HG03469 (cell line): ENCODE results near the gene AMIGO1.
A peak's percentile ranks its signal among the peaks of the same experiment; 100 is the strongest.

ENCODE experiments used
- ATAC-seq: cut with Tn5 transposase; IDR thresholded peaks from one replicate; pipeline ENCODE4 v1.9.1; 2021; ENCODE audit warnings: mild to moderate bottlenecking, moderate library complexity, moderate number of reproducible peaks; ENCODE audit not compliant: unreplicated experiment

AMIGO1 gene, protein sequence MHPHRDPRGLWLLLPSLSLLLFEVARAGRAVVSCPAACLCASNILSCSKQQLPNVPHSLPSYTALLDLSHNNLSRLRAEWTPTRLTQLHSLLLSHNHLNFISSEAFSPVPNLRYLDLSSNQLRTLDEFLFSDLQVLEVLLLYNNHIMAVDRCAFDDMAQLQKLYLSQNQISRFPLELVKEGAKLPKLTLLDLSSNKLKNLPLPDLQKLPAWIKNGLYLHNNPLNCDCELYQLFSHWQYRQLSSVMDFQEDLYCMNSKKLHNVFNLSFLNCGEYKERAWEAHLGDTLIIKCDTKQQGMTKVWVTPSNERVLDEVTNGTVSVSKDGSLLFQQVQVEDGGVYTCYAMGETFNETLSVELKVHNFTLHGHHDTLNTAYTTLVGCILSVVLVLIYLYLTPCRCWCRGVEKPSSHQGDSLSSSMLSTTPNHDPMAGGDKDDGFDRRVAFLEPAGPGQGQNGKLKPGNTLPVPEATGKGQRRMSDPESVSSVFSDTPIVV

DNA sequence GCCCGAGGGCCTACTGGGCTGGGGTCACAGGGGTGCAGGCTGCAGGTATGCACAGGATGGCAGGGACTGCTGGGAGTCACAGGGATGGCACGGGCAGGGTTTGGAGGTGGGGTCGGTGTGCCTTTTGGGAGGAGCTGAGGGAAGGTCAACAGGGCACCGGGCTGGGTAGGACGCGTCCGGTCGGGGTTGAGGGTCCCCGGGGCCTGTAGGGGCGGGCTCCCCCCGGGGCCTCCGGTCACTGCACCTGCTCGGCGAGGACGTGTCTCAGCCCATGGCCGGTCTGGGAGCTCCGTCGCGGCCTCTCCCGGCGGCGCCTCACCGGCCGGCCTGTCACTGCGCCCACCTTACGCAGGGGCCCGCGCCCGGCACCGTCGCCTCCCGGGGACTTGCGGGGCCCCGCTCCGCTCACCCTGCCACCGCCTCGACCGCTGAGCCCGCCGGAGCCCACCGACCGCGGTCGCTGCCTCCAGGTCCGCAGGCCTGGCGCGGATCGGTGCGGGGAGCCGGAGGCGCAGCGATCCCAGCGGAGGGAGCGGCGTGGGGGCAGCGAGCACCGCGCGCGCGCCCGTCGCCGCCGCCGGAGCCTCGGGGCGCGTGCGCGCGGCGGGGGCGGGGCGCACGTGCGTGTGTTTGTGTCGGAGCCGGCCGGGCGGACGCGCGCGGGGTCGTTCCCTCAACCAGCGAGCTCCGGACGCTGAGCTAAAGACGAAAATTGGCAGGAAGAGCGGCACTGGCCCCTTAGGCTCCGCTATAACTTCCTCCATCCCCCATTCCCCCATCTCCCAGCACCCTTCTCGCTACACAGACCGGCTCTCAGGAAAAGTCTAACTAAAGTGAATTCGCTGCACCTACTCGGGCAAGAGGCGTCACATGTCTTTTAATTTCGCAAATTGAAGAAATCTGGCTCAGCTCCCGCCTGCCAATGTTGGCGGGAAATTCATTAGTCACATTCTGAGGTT is at the start of gene AMIGO1:
Gene AMIGO1, minus strand, starts transcription at position 552 of the 959 bp plus-strand sequence. CDS start 815 bp downstream, outside the sequence.
- ATAC-seq = no peak

DNA sequence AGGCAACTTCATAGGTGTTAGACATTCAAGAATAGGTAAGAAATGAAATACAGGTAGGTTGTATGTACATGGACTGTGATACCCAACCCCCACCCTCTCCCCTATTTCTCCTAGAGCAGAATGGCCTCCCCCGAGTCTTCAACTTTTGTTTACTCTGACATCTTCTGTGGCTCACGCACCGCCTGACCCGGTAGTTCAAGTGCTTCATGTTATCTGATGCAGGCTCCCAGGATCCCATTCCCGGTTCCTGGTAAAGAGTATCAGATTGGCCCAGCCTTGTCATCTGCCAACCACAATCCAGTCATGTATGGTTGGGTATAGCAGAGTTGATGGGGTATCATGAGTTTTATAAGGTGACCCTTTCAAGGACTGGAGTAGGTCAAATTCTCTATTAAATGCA is 48.0 kb upstream of the AMIGO1 start:
- ATAC-seq = no peak

DNA sequence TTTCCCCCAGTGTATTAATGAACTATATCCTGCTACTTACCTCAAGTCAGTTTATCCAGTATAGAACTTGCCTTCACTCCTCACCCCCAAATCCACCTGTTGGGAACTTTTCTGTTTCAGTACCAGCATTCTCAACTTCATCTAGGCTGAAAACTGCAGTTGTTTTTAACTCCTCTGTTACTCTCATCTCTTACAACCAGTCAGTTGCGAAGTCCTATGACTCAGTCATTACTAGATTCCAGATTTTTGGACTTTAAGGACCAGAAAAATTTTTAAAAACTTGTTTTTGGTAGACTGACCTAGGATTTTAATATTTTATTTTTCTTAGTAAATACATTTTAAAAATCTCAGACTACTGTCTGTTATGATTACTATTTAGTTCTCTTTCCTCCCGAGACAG is 47.0 kb upstream of the AMIGO1 start:
- ATAC-seq = no peak

DNA sequence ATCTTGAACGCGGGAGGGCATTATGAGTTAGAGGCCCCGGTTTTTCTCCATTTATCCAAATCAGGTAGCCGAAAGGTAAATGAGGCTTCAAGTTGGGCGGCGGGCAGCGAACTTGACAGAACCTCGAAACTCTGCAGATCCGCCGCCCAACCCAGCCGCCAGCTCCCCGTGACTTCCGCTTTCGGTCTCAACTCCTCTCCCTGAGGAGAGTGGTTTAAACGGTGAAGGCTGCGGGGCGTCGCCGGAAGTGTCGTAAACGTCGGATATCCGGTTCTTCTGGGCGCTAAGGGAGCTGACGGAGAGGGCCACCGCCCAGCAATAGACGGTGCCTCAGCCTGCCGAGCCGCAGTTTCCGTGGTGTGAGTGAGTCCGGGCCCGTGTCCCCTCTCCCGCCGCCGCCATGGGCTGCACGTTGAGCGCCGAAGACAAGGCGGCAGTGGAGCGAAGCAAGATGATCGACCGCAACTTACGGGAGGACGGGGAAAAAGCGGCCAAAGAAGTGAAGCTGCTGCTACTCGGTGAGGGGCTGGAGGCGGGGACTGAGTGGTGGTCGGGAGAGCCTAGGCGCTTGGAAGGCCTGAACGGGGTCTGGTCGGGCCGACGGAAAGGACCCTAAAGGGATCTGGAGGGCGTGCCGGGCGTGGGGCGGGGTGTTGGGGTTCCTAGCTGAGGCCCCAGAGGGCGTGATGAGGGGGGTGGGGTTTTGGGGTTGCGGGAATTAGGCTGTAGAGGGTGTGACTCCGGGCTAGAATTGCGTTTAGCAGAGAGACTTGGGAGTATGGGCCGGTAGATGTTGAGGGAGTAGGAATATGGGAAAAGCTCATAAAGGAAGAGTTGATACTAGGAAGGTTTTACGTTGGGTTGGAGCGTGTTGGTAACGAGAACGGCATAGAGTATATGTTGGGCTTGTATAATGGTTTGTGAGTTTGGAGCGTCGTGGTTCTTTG is 39.1 kb upstream of the AMIGO1 start, which contains the start of gene GNAI3:
Gene GNAI3, plus strand, starts transcription at position 295 of the 947 bp plus-strand sequence. Its CDS starts 106 bp downstream, at position 401.
- peak; percentile 80 for ATAC-seq

DNA sequence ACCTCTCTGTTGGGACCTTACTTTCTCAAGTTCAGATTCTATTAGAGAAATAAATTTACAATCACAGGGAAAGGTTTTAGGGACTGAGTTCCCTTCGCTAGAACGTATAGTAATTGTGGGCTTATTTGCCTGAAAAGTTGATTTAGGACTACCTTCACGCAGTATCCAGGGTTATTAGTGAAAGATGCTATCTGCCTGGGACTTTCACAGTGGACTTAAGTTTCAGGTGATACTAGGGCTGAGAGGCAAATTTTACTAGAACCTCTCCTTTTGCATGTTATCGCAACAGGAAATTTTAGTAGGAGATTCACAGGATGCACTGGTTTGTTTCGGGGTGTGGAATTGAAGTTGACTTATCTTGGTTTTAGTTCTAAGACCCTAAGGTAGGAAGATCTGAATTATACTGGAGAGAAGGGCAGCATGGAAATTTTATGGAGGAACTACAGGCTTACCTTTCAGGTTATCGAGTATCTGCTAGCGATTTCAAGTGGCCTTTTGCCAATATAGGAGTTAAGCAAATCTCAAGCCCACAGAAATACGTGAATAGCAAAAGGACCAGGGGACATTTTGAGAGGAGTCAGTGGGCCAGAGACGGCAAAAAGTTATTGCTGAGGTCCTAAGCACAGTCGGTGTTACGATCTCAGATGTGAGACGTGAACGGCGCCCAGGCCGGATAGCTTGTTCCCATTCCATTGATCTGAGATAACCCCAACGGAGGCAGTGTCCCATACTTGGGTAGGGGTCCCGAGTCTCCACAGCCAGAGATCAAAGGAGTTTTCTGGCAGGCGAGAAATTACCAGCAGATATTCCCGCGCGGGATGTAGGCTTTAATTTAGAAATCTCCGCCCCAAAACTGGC is 38.2 kb upstream of the AMIGO1 start:
- no peak for ATAC-seq

DNA sequence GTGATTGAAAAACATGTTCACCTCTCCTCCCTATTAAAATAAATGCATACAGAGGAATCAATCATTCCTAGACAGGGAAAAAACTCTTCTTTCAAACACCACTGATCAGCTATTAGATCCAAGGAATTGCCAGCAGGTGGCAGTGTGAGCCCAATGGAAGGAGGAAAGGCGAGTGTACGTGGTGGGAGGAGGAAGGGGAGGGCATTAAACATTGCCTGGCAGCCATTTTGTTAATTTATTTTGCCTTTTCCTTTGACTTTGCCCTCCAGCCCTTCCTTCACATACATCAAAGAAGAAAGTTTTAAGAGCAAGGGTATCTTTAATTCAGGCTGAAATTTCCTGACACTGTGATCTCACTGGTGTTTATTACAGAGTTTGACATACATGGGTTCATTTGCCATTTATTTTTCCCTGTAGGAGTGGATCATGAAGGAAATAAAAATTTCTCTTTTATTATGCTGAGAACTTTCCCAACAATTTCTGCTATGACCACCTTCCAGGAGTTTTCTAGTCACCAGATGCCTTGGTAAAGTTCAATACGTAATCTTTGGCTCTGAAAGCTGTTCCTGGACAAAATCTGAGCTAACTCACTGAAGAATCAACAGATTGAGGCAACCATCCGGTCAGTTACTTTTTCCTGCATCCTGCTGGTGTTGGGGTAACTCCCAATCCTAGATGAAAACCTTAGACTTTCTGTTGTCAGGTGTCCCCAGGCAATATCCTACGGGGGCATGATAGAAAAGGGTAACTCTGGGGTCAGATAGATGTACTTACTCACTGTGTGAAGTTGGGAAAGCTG is 37.0 kb upstream of the AMIGO1 start:
- ATAC-seq = peak; percentile 29

DNA sequence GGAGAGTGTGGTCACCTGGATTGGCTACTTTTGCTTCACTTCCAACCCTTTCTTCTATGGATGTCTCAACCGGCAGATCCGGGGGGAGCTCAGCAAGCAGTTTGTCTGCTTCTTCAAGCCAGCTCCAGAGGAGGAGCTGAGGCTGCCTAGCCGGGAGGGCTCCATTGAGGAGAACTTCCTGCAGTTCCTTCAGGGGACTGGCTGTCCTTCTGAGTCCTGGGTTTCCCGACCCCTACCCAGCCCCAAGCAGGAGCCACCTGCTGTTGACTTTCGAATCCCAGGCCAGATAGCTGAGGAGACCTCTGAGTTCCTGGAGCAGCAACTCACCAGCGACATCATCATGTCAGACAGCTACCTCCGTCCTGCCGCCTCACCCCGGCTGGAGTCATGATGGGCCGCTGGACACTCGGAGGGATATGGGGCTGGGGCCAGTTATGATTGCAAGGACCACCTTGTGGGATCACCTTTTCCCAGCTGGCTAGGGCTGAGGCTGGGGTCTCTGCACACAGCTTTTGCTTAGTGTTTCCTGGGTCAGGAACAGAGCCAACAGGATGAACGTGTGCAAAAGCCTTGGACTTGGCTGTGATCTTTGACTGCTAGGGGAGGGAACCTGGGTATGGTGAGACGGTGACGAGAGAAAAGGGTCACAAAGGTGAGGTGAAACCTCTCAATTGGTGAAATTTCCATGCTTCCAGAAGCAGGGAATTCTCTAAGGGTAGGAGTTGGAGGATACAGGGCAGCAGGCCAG is 34.6 kb upstream of the AMIGO1 start:
- ATAC-seq = no peak

DNA sequence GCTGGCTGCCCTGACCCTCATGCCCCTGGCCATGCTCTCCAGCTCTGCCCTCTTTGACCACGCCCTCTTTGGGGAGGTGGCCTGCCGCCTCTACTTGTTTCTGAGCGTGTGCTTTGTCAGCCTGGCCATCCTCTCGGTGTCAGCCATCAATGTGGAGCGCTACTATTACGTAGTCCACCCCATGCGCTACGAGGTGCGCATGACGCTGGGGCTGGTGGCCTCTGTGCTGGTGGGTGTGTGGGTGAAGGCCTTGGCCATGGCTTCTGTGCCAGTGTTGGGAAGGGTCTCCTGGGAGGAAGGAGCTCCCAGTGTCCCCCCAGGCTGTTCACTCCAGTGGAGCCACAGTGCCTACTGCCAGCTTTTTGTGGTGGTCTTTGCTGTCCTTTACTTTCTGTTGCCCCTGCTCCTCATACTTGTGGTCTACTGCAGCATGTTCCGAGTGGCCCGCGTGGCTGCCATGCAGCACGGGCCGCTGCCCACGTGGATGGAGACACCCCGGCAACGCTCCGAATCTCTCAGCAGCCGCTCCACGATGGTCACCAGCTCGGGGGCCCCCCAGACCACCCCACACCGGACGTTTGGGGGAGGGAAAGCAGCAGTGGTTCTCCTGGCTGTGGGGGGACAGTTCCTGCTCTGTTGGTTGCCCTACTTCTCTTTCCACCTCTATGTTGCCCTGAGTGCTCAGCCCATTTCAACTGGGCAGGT is 33.9 kb upstream of the AMIGO1 start:
- no peak for ATAC-seq

DNA sequence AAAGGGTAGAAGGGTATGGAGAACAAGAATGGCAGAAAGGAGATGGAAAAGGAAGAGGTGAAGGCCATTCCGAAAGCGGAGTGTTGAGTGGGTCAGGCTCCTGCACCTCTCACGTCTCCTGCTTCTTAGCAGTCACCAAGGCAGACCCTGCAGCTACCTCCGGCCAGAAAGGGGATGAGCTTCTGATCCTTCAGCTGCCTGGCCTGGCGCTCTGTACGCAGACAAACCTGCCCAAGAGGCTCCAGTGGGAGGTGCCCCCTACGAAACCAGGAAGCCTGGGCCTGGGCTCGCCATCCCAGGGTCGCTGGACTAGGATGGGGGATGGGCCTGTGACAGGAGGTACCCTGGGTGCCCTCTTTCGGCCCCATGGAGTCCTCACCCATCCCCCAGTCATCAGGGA is 33.1 kb upstream of the AMIGO1 start:
- no peak for ATAC-seq

DNA sequence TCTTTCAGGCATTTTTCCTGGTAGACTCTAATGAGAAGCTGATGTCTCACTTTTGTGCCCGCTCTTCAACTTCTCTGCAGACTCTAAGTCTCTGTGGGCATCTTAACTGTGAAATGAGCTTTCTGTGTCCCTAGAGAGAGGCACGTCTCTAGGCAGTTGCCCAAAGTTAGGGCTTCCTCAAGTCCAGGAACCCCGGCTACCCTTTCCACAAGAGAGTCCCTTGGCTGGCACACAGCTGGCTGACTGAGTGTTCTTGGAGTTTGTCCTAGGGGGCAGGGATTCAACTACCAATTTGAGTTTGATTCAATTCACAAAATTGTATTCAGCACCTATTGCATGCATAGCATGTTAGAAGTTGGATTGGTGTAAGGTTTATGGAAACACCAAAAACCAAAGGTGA is 31.6 kb upstream of the AMIGO1 start:
- ATAC-seq = no peak

DNA sequence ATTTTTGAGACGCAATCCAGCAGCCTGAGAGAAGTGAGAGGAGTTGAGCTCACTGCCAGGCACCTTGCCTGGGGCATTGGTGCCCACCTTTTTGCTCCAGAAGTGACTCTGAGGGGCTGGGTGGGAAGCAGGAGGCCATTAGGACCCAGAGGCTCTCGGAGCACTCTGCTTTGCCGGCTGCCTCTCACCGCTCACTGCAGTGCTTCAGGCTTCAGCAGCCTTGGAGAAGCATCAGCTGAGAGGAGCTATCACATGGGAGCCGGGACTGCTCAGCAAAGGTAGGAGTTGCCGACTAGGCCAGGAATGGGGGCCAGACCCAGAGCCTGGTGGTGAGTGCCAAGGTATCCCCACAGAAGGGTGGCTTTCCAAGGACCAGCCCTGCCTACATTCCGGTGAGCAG is 30.1 kb upstream of the AMIGO1 start, which contains the start of gene GPR61:
Gene GPR61, plus strand, starts transcription at position 197 of the 400 bp plus-strand sequence. CDS start 3,151 bp downstream, outside the sequence.
- ATAC-seq = no peak

DNA sequence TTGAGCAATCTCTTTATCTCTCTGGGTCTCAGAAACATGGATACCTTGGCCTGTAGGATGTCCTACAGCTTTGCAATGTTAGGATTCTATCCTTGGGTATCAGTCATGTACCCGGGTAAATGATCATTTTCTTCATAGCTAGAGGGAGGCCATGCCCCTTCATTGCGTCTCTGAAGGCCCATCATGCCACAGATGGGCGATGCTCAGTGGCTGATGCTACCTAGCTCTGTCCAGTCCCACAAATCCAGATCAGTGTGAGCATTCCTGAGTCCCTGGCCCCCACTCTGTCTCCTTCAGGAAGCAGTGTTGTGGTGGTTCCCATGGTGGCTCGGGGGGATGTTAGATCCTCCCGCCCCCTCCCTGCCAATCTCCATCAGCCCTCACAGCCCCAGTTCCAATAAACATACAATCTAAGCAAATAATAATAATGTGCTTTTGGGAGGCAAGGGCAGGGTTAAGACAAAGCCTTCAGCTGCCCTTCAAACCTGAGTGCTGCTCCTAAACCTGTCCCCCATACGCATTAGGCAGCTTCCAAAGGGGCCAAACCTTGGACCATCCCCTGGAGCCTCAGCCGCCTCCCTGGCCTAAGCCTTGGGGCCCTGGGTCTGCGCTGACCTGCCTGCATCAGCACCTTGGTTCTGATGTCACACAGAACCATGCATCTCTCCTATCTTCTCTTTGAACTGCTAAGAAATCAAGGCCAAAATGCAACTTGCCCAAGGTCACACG is 29.5 kb upstream of the AMIGO1 start:
- ATAC-seq = no peak

DNA sequence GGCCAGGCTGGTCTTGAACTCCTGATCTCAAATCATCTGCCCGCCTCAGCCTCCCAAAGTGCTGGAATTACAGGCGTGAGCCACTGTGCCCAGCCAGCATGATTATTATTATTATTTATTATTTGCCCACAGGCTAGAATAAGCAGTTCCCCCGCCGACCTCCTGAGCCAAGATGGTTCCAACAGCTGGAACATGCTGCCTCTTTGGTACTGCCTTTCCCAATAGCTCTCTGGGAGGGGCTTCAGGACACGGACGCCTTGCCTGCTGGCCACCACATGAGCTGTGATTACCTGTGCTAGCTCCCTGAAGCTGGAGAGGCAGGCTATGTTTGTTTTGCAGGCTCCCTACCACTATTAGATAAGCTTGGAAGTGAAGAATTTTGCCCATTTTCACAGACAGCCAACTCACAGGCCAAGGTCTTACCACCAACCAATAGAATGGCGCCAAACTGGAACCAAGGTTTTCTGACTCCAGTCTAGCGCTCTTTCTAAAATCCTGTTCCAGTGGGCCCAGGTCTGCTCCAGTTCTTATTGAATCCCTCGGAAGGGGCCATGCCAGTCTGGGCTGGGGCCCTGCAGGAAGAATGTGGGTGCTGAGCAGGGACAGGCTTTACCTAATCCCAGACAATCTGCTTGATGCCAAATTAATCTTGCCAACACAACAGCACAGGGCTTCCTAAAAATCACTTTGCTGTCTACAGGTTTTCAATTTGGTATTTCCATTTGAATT is 28.1 kb upstream of the AMIGO1 start:
- no peak for ATAC-seq

DNA sequence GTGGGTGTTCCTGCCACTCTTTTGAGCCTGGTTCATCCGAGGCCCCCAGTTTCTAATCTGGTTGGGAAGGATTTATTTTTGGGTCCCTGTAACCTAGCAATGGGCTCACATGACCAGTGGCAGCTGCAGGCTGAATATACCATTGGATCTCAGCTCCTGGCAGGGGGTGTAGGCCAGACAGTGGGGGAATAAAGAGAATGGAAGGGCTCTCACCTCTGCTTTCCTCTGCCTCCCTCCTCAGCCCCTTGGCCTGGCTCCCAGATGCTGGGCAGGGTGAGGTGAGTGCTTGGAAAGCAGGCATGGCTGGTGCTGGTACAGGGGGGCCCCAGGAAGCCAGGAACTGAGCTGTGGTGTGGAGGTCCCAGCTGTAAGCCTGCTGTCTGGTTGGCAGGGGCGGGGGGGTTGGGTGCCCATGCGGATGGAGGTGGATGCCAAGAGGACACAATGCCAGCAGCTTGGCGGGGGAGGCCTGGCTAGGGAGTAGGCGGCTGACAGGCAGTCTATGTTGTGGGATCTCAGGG is 26.5 kb upstream of the AMIGO1 start:
- no peak for ATAC-seq

DNA sequence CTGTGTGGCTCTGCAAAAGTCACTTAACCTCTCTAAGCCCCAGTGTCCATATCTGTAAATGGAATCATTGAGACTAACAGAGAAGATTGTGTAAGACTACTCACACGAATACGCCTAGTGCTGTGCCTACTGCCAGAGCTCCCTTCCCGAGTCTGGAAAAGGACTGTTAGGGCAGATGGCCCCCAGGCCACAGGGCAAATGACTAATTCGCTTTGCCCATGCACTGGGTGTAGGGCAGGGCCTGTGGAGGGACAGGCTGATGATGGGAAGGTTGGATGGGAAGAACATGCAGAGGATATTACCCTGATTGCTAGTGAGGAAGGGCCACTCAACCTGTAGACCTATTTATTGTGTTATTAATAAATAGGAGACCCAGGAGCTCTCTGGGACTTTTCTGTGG is 26.0 kb upstream of the AMIGO1 start:
- ATAC-seq = no peak
